Measurements from ENCODE around the gene C5orf34. TPM values are rescaled to one million over a fixed set of nuclear protein-coding genes. Genes with fewer than 3 reads are reported as not detected.
"Not testable (repeated sequence)": the region's sequence is repeated elsewhere in the genome, so short reads cannot be mapped to it uniquely, and the experiment has no call there.

C5orf34 gene
- total RNA-seq, 1 donor: 7.8 TPM

DNA sequence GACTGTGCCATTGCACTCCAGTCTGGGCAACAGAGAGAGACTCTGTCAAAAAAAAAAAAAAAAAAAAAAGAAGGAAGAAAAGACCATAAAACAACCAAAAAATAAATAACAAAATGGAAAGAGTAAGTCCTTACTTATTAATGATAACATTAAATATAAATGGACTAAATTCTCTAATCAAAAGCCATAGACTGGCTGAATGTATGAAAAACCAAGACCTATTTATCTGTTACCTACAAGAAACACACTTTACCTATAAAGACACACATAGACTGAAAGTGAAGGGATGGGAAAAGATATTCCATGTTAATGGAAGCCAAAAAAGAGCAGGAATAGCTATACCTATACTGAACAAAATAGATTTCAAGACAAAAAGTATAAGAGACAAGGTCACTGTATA lies 47.8 kb downstream of the C5orf34 start:
- H3K4me3 ChIP-seq (ENCODE audit: low read depth, low read length): no peak overlapping the region
- TF ChIP-seq, protein P1, sequence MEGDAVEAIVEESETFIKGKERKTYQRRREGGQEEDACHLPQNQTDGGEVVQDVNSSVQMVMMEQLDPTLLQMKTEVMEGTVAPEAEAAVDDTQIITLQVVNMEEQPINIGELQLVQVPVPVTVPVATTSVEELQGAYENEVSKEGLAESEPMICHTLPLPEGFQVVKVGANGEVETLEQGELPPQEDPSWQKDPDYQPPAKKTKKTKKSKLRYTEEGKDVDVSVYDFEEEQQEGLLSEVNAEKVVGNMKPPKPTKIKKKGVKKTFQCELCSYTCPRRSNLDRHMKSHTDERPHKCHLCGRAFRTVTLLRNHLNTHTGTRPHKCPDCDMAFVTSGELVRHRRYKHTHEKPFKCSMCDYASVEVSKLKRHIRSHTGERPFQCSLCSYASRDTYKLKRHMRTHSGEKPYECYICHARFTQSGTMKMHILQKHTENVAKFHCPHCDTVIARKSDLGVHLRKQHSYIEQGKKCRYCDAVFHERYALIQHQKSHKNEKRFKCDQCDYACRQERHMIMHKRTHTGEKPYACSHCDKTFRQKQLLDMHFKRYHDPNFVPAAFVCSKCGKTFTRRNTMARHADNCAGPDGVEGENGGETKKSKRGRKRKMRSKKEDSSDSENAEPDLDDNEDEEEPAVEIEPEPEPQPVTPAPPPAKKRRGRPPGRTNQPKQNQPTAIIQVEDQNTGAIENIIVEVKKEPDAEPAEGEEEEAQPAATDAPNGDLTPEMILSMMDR (IDR thresholded peaks at IDR 0.05; ENCODE audit: insufficient read depth, low read depth, low read length): no peak
- DNase-seq (ENCODE audit: low read depth): no peak

DNA sequence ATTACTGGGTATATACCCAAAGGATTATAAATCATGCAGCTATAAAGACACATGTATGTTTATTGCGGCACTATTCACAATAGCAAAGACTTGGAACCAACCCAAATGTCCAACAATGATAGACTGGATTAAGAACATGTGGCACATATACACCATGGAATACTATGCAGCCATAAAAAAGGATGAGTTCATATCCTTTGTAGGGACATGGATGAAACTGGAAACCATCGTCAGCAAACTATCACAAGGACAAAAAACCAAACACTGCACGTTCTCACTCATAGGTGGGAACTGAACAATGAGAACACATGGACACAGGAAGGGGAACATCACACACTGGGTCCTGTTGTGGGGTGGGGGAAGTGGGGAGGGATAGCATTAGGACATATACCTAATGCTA lies 49.5 kb downstream of the C5orf34 start:
- not testable (repeated sequence) for DNase-seq (ENCODE audit: low read depth); H3K4me3 ChIP-seq (ENCODE audit: low read depth, low read length)

DNA sequence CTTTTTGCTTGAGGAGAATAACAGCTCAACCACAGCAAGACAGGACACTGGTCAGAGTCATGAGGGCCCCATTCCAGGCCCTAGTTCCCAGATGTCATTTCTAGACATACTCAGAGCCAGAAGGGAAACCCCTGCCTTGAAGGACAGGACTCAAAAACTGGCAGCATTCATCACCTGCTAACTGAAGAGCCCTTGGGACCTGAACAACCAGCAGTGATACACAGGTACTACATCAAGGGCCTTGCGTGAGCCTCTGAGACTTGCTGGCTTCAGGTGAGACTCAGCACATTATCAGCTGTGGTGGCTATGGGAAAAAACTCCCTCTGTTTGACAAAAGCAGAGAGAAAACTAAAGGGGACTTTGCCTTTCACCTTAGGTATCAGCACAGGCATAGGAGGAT lies 53.9 kb downstream of the C5orf34 start:
- TF ChIP-seq, protein P1 (IDR thresholded peaks at IDR 0.05; ENCODE audit: insufficient read depth, low read depth, low read length): no peak
- no peak for DNase-seq (ENCODE audit: low read depth)
- no peak overlapping the region for H3K4me3 ChIP-seq (ENCODE audit: low read depth, low read length)

DNA sequence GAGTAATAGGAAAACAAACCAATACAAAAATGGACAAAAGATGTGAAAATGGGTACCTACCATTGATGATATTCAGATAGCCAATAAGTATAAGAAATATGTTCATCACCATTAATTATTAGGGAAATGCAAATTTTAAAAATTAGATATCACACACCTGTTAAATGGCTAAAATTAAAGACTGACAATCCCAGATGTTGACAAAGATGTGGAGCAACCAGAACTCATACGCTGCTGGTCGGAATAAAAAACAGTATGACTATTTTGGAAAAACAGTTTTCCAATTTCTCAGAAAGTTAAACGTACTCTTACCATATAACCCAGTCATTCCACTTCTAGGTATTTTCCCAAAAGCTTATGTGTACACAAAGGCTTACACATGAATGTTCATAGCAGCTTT lies 58.4 kb downstream of the C5orf34 start:
- DNase-seq (ENCODE audit: low read depth): no peak
- TF ChIP-seq, protein P1 (IDR thresholded peaks at IDR 0.05; ENCODE audit: insufficient read depth, low read depth, low read length): no peak
- no peak overlapping the region for H3K4me3 ChIP-seq (ENCODE audit: low read depth, low read length)

DNA sequence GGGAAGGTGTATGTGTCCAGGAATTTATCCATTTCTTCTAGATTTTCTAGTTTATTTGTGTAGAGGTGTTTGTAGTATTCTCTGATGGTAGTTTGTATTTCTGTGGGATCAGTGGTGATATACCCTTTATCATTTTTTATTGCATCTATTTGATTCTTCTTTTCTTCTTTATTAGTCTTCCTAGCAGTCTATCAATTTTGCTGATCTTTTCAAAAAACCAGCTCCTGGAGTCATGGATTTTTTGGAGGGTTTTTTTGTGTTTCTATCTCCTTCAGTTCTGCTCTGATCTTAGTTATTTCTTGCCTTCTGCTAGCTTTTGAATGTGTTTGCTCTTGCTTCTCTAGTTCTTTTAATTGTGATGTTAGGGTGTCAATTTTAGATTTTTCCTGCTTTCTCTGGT lies 73.4 kb downstream of the C5orf34 start:
- DNase-seq (ENCODE audit: low read depth); H3K4me3 ChIP-seq (ENCODE audit: low read depth, low read length): not testable (repeated sequence)

DNA sequence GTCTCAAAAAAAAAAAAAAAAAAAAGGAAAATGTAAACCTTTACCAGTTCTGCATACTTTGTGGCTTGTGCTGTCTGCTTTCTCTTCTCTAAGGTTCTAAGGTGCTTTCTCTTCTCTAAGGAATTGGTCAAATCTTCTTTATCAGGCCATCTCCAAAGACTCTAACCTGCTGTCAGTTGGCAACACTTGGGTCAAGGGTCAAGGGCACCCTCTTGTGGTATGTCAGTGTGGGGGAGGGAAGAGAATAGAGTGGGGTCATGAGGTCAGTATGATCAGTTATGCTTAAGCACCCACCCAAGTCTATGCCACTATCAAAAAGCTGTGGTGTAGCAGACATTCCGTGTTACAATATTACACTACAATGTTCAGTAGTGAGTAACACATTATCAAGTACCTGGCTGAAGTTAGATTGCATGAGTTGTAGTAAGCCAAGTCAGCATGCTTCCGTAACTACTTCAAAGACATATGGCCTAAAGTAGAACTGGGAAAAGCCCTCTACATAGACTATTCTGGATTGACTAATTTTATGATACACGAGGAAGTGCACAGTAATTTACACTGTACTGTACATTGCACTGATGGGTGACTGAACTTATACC lies 77.8 kb downstream of the C5orf34 start:
- no peak for DNase-seq (ENCODE audit: low read depth)
- TF ChIP-seq, protein P1 (IDR thresholded peaks at IDR 0.05; ENCODE audit: insufficient read depth, low read depth, low read length): no peak
- no peak overlapping the region for H3K4me3 ChIP-seq (ENCODE audit: low read depth, low read length)

Other genes starting within 250 kb of the C5orf34 start
- 220 and 234 TPM in 2 replicates for gene HMGCS1, start 201.7 kb downstream of the C5orf34 start, total RNA-seq
- gene CCL28, start 102.8 kb downstream of the C5orf34 start, total RNA-seq: 1.3 TPM in 2 replicates
- gene TMEM267, start 31.3 kb downstream of the C5orf34 start, total RNA-seq: 13.2 and 21.2 TPM in 2 replicates
- 91.2 and 123 TPM in 2 replicates for gene PAIP1, start 41.9 kb upstream of the C5orf34 start, total RNA-seq
- 58.6 and 80.3 TPM in 2 replicates for gene NNT, start 88.0 kb upstream of the C5orf34 start, total RNA-seq